Activated T-helper 1 cell treated with Interleukin-2 at 50 U/mL for 16 hours (primary cell): ENCODE measurements around the gene PEAK1.
A peak's percentile ranks its signal among the peaks of the same experiment; 100 is the strongest.

Source experiments
- DNase-seq: peaks from one replicate; pipeline ENCODE4 v3.0.0-alpha.2; 2020; ENCODE audit warnings: low read depth

The PEAK1 gene

DNA sequence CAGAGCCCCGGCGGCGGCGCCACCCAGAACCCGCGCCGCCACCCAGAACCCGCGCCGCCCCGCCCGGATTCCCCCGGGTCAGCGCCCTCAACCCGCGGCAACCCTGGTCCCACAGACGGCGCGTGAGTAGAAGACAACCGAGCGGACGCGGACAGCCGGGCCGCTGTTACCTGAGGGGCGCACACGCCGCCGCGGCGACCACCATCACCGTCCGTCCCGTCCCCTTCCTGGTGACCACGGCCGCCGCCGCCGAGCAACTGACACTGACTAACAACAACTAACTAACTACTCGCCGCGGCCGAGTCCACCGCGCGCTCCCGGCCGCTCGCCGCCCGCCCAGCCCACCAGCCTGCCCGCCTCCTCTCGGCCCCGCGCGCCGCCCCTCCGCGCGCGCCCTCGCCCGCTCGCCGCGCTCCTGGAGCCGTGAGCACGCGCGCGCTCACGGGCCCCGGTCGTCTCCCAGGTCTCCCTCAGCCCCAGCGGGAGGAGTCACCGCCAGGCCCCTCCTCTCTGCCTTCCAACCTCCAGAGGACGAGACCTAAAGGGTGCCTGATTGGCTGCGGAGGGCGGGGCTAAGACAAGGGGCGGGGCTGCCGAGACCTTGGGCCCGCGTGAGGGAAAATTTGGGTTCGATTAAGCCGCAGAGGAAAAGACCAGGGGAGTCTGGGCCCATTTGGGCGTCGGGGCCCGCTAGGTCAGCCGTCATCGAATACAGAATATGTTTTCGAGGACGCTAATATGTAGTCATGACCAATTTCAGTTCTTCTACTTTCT, at the start of gene PEAK1:
TSS of gene PEAK1 (minus strand) at position 269 of the 774 bp plus-strand sequence. CDS start 238,178 bp downstream, outside the sequence.
- peak; percentile 99 for DNase-seq

DNA sequence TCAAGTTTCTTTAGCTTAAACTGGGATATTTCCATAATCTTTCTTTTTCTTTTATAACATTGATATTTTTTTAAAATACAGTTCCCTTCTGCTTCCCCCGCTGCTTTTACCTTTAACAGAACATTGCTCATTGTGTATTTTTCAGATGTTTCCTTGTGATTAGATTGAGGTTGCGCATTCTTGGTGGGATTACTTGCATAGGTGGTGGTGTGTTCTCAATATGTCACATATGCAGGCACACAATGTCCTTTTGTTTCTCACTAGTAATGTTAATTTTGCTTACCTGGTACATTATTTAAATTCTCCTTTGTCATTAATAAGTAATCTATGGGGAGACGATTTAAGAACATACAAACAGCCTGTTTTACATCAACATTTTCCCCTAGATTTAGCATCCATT, 49.0 kb upstream of the PEAK1 start:
- no peak for DNase-seq

DNA sequence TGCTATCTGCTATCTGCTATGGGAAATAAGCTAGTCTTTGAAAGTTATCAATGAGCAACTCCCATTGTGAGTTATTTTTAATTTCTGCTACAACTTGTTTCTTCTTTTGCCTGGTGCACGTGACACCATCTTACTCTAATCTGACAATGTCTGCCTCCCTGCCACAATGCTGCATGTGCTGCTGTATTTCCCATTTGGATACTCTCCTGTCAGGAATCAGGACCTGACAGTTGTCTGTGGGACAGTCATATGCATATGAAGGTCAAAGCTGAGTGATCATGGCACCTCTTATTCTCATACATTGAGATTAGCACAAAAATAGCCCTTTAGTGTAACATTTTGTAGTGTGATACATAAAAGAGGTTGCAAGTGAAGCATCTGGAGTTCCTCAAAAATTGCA, 46.6 kb upstream of the PEAK1 start:
- DNase-seq: no peak

DNA sequence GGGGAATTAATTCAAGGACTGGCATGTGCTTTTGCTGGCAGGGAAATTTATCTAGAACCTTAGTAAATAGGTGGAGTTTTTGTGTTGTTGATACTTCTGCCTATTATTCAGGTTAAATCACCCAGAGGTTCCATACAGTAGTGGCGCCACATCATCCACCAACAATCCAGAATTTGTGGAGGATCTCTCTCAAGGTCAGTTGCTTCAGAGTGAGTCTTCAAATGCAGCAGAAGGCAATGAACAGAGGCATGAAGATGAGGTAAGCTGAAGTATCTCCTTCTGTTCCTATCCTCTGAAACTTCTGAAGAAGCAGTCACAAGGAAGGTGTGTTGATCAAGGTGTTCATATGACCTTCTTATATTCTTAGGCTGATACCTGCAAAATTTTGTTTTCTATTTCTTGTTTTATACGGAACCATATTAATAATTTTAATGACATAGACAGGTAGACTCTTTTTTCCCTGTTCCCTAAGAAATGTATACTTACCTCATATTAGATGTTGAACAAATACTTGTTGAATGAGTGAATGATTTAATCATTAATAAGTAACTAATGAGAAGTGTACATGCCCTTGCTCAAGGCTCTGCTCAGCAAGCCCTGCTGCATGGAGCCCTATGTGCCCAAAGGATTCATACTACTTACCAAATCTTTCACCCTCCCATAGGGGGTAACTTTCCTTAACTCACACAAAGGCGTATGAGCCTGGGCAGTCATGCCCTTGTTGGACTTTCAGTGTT, 44.4 kb upstream of the PEAK1 start:
- DNase-seq: no peak

GRCh38 chr15:77461486-77461885, 41.6 kb upstream of the PEAK1 start:
- DNase-seq: no peak

GRCh38 chr15:77459031-77459430, 39.1 kb upstream of the PEAK1 start:
- no peak for DNase-seq

DNA sequence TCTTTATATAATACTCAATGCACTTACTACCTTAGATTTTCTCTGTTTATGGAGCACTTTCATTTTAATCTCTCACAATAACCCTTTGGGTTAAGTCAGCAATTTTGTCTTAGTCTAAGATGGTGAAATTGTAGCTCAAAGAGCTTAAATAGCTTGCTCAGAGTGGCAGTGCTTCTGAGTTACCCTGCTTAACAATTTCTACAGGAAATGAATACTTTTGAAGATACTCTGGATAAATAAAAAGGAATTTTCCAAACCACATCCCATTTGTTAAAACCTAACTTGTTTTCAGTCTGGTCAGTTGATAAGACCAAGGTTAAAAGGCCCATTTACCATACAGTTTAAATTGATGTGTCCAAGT, 38.0 kb upstream of the PEAK1 start:
- DNase-seq: no peak

DNA sequence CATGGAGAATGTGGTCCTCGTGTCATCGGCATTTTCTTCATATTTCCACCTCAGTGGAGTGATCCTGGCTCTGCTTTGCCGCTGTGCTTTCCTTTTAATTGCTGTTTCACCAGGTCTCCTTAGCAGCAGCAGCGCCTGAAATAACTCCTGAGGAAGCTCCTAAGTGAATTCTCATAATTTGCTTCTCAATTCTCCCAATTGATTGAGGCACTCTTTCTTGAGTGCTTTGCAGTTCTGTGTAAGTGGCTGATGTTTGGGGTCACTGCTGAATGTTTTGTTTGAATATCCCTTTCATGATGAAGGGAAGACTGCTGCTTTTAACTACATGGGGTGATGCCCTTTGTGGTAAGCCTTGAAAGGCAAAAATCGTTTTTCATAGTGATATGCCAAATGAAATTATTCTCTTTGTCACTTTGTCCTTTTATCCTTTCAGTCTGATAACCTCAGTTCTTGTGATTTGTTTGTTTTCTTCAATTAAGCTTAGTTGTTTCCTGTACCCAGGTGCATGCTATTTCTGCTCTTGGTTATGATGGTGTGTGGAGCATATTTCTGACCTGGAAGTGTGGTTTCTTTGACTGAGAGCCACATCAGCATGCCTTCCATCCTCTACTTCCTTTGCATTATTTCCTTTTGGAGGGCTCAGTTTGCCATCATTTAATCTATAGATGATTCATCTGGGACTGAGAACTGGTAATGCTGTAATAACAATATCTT, 37.4 kb upstream of the PEAK1 start:
- no peak for DNase-seq

DNA sequence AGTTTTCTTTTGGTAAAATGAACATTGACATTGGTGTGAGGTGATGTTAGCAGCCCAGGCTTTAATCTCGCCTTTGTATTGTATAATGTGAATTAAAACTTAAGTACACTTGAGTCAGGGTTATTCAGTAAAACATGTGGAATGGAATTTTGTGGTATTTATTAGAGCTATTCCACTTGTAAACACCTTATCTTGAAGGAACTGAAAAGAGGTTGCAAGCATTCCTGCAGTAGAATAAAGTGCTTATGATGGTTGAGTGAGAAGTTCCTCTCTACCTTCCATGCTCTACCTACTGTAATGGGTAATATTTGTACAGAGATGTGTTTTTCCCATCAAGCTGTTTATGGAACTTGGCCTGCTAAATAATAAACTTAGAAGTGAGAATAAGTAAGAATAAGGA, 36.8 kb upstream of the PEAK1 start:
- DNase-seq: no peak

DNA sequence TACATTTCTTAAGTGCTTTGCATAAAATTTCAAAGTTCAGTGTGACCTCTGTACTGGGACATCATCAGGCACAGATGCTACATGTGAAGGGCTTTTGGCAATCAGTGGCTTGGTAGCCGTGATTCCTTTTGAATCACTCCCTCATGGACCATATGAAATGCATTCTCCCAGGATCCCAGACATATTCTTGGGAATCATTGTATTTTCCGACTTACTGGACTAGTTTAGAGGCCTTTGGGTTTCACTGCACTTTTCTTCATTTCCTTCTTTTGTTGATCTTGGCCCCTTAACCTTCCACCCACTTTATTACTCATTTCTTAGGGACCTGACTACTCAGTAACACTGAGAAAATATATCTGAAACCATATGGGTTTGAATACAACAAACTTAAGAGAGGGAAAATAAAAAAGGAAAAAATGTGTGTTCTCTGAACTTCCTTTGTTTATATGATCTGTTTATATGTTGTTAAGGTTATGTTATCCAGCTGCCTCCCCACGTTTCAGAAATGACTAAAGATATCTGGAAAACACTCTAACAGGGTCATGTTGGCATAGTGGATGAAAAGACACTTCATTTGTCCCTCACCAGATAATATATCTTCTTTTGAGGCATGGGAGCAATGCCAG, 35.9 kb upstream of the PEAK1 start:
- DNase-seq: no peak

DNA sequence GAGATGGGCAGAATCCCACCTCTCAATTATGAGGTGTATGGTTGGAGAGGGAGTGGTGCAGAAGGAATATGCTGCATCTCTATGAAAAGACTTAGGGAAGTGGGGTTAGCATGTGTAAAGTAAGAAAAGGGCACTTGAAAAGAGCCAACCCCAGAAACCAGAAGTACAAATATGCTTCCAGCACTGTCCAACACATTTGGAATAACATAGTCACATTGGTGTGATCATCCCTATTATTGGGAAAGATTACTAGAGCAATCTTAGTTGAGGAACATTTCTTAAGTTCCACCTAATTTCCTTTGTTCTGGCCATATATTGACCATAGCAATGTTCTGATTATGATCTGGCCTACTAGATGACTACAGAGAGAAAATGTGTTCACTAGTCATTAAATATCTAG, 35.0 kb upstream of the PEAK1 start:
- DNase-seq: no peak

DNA sequence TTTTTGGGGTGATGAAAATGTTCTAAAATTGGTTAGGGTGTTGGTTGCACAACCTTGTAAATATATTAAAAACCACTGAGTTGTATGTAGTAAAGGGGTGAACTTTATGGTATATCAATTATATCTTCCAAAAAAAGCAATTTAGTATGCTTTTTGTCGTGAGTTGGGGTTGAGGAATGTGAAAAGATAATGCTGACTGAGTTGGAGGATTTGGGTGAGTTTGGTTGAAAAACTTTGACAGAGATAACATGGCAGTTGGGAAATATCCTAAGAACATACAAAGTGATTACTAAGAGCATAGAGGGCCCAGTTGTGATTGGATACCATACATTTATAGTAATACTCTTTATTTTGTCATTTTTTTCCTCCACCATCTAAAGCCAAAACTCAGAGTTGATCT, 34.4 kb upstream of the PEAK1 start:
- DNase-seq: no peak

- DNase-seq: no peak
Measured at GRCh38 chr15:77446840-77447390, 27.0 kb upstream of the PEAK1 start.

DNA sequence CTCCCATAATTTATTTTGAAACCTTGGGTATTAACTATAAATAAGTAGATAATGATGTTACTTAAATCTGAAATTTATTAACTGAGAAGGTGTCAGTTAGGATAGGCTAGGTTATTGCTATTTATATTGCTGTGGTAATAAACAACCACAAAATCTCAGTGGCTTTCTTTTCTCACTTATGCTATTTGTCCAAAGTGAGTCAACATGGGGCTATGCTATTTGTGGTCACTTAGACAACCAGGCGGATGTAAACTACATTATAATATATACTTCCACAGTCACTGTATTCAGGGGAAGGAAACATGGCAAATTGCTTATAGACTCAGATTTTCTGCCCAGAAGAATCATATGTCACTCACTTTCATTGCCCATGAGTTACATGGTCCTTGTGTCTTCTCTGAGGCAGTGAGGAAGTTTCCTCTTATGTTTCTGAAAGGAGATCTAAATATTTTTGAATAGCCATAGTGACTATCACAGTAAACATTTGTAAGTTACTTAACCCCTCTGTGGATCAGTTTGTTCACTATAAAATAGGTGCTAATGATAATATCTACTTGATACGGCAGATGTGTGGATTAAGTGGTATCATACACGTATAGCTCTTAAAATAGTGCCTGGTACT, 20.6 kb upstream of the PEAK1 start:
- DNase-seq: no peak

DNA sequence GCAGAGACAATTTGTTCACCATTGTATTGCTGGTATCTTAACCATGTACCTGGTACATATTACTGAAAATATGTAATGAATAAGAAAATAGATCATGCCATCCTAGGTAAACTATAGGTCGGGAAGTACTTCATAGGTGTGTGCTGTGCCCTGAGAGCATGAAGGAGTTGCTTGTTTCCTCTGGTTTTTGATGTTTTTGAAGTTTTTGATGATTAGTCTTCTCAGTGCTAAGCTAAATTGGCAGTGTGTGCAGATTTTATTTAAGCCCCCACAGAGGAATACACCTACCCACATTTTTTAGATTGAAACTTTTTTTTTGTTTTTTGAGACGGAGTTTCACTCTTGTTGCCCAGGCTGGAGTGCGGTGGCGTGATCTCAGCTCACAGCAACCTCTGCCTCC, 17.4 kb upstream of the PEAK1 start:
- no peak for DNase-seq

GRCh38 chr15:77436822-77437221, 16.9 kb upstream of the PEAK1 start:
- no peak for DNase-seq

DNA sequence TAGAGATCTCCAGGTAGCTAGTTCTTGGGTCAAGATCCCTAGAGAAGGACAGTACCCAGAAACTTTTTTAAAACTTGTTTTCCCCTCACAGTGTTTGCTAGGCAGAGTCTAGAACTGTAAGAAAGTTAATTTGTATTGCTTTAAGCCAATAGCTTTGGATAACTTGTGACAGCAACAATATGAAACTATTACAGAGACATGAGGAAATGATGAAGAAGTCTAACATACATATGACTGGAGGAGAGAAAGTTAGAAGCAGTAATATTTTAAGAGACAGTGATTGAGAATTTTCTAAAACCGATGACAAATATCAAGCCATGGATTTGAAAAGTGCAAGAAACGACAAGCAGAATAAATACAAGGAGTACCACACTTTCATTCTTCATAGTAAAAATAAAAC, 10.7 kb upstream of the PEAK1 start:
- no peak for DNase-seq

GRCh38 chr15:77430213-77430612, 10.3 kb upstream of the PEAK1 start:
- no peak for DNase-seq

DNA sequence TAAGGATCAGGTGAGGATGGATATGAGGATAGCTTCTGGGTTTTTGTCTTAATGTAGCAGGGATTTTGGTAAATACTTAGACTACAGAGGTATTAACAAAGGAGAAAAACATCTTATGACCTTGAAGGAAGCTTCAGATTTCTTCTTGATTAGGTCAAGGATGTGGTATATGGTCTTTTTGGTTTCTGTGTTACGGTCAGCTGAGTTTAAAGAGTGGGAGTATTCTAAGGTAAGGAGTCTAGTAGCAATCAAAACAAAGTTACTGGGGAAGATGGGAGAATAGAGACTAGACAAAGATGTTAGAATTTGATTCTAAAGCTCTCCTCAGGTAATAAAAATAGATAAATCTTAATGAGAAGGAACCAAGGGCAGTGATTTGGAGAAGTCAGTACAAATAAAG, 7.0 kb upstream of the PEAK1 start:
- DNase-seq: no peak

DNA sequence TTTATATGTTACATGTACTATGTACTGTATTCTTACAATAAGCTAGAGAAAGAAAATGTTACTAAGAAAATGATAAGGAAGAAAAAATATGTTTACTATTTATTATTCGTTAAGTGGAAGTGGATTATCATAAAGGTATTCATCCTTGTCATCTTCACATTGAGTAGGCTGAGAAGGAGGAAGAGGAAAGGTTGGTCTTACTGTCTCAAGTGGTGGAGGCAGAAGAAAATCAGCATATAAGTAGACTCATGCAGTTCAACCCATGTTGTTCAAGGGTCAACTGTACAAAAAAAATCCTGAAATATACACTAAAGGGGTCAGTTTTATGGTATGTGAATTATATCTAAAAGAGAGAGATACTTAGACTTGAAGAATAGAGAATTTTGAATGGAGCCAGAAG, 6.5 kb upstream of the PEAK1 start:
- DNase-seq: no peak

DNA sequence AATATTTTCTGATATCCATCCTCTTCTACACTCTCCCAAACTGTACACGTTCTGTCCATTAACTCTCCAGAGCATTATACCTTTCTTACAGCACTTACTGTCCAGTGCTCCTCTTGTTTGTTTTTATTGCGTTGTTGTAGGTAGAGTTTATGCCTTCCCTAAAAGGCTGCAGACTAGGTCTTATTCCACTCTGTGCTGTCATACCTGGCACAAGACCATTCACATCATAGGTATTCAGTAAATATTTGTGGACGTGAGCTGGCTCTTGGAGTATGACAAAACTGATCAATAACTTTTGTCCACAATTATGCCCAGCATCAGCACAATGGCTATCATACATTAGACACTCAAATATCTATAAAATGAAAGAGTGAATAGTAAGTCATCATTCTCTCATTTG, 5.2 kb upstream of the PEAK1 start:
- DNase-seq: no peak

- DNase-seq: no peak
Measured at GRCh38 chr15:77421370-77421700, 1.4 kb upstream of the PEAK1 start.
